Measurements from ENCODE around the gene ATG4B. TPM values are rescaled to one million over a fixed set of nuclear protein-coding genes. Genes with fewer than 3 reads are reported as not detected.

Gene ATG4B
- total RNA-seq, 1 donor from 2014 or later: 101 TPM

GRCh38 chr2:241703032-241703604 lies 65.6 kb downstream of the ATG4B start:
- CTCF ChIA-PET: interaction anchor here (0.7 to 2.1 kb wide), 5 partner anchors 15 to 175 kb away, joined by 3 to 12 read pairs (median 4); partner anchors contain the start of gene DTYMK
- Mint-ChIP-seq H3K36me3 (ENCODE audit: low read depth) (peaks cover 35% of the 10 kb centered on the region), H3K27ac (peak overlapping the region; percentile 79), H3K27me3 (no peaks in the 10 kb centered on the region), H3K4me3 (peak overlapping the region; percentile 82), H3K4me1 (peaks cover 26% of the 10 kb centered on the region), H3K9me3 (no peaks in the 10 kb centered on the region)
- intact Hi-C loops (cut with micrococcal nuclease): loop anchor here (5.0 kb wide), 1 partner anchor 86 kb away; no protein-coding TSS in a partner anchor
- POLR2A ChIA-PET: interaction anchor here (0.6 to 6.6 kb wide), 4 partner anchors 15 to 379 kb away, joined by 4 to 117 read pairs (median 42); partner anchors contain the start of genes D2HGDH and DTYMK
- TF ChIP-seq CTCF (IDR thresholded peaks at IDR 0.05): no peak
- DNase-seq: no peak
- no peak for ATAC-seq (ENCODE audit: low read depth)

- peaks cover 60% of the 10 kb centered on the region for H3K36me3 Mint-ChIP-seq (ENCODE audit: low read depth)
- H3K4me1 Mint-ChIP-seq: peaks cover 16% of the 10 kb centered on the region
- no peaks in the 10 kb centered on the region for H3K9me3 Mint-ChIP-seq
- no peak for TF ChIP-seq CTCF (IDR thresholded peaks at IDR 0.05)
- POLR2A ChIA-PET: interaction anchor here (0.8 to 1.0 kb wide), 3 partner anchors 20 to 175 kb away, joined by 3 to 9 read pairs (median 6); partner anchors contain the start of gene DTYMK
- intact Hi-C loops (cut with micrococcal nuclease): no loop called here
- no peak overlapping the region for H3K27ac Mint-ChIP-seq
- CTCF ChIA-PET: no interaction called here
- DNase-seq (no peak), ATAC-seq (ENCODE audit: low read depth) (no peak)
- no peaks in the 10 kb centered on the region for H3K27me3 Mint-ChIP-seq
- no peak overlapping the region for H3K4me3 Mint-ChIP-seq
Measured at GRCh38 chr2:241706537-241706936, 69.0 kb downstream of the ATG4B start.

- no peaks in the 10 kb centered on the region for H3K27me3 Mint-ChIP-seq
- no peaks in the 10 kb centered on the region for H3K9me3 Mint-ChIP-seq
- no peak for DNase-seq
- TF ChIP-seq CTCF (IDR thresholded peaks at IDR 0.05): no peak
- H3K27ac Mint-ChIP-seq: no peak overlapping the region
- H3K4me1 Mint-ChIP-seq: peaks cover 3% of the 10 kb centered on the region
- intact Hi-C loops (cut with micrococcal nuclease): no loop called here
- no peak for ATAC-seq (ENCODE audit: low read depth)
- no peak overlapping the region for H3K4me3 Mint-ChIP-seq
- peaks cover 74% of the 10 kb centered on the region for H3K36me3 Mint-ChIP-seq (ENCODE audit: low read depth)
- POLR2A ChIA-PET: no interaction called here
- CTCF ChIA-PET: interaction anchor here (1.1 kb wide), 1 partner anchor 11 kb away, joined by 3 read pairs; no protein-coding TSS in a partner anchor
Measured at GRCh38 chr2:241708879-241709278, 71.4 kb downstream of the ATG4B start.

GRCh38 chr2:241719093-241719492 lies 81.6 kb downstream of the ATG4B start:
- TF ChIP-seq CTCF (IDR thresholded peaks at IDR 0.05): no peak
- peaks cover 72% of the 10 kb centered on the region for H3K36me3 Mint-ChIP-seq (ENCODE audit: low read depth)
- H3K9me3 Mint-ChIP-seq: no peaks in the 10 kb centered on the region
- no peaks in the 10 kb centered on the region for H3K4me1 Mint-ChIP-seq
- H3K27me3 Mint-ChIP-seq: no peaks in the 10 kb centered on the region
- POLR2A ChIA-PET: interaction anchor here (0.6 kb wide), 1 partner anchor 21 kb away, joined by 6 read pairs; no protein-coding TSS in a partner anchor
- DNase-seq (no peak), ATAC-seq (ENCODE audit: low read depth) (no peak)
- H3K4me3 Mint-ChIP-seq: no peak overlapping the region
- intact Hi-C loops (cut with micrococcal nuclease): no loop called here
- H3K27ac Mint-ChIP-seq: no peak overlapping the region
- CTCF ChIA-PET: interaction anchor here (1.2 kb wide), 1 partner anchor 9 kb away, joined by 3 read pairs; no protein-coding TSS in a partner anchor

- ChIA-PET POLR2A (no interaction called here), CTCF (interaction anchor here (1.2 kb wide), 1 partner anchor 10 kb away, joined by 3 read pairs; no protein-coding TSS in a partner anchor)
- DNase-seq (no peak), ATAC-seq (ENCODE audit: low read depth) (no peak)
- no peaks in the 10 kb centered on the region for H3K27me3 Mint-ChIP-seq
- H3K36me3 Mint-ChIP-seq (ENCODE audit: low read depth): peaks cover 71% of the 10 kb centered on the region
- H3K27ac Mint-ChIP-seq: no peak overlapping the region
- intact Hi-C loops (cut with micrococcal nuclease): no loop called here
- TF ChIP-seq CTCF (IDR thresholded peaks at IDR 0.05): no peak
- no peak overlapping the region for H3K4me3 Mint-ChIP-seq
- H3K4me1 Mint-ChIP-seq: no peaks in the 10 kb centered on the region
- no peaks in the 10 kb centered on the region for H3K9me3 Mint-ChIP-seq
Measured at GRCh38 chr2:241720099-241720498, 82.6 kb downstream of the ATG4B start.
